Measurements from ENCODE around the gene PDE10A.

Gene PDE10A

GRCh38 chr6:165653607-165654006 is 9.4 kb downstream of the PDE10A start:
- DNase-seq = no peak

GRCh38 chr6:165653196-165653595 is 9.8 kb downstream of the PDE10A start:
- no peak for DNase-seq

DNA sequence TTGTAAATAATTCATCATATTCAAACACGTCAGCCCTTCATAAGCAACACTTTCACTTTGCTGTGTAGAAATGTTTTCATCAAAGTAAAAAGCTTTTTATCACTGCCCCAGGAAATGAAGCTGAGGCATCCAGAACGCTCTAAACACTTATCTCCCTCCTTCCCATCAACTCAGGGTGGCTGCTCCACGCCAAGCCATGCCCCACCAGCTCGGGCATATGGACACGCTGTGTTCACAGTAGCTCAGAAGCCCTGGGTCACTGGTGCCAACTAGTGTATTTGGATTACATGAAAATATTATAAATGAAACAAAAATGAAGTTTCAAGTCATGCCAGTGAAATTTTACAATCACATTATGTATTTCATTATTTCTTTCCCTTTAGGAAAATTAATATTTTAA is 10.3 kb downstream of the PDE10A start:
- DNase-seq = no peak

GRCh38 chr6:165649166-165650137 is 13.6 kb downstream of the PDE10A start:
- DNase-seq = no peak

- DNase-seq = no peak
These were observed 16.0 kb downstream of the PDE10A start for GRCh38 chr6:165647041-165647440.

GRCh38 chr6:165645919-165646318 is 17.1 kb downstream of the PDE10A start:
- DNase-seq = no peak

GRCh38 chr6:165644586-165645266 is 18.3 kb downstream of the PDE10A start:
- DNase-seq = no peak

DNA sequence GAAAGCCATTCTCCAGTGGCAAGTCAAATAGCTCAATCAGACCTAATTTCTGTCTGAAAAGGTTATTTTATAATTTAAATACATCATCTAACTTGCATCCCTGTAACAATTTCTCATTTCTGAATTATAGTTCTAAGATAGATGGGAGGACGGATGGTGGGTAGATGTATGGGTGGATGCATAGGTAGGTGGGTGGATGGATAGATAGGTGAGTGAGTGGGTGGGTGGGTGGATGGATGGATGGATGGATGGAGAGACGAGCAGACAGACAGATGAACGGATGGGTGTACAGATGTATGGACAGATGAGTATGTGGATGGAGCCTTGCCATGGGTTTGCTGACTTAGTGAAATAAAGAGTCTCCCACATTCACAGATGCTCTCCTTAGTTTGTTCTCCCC is 20.0 kb downstream of the PDE10A start:
- DNase-seq = no peak

DNA sequence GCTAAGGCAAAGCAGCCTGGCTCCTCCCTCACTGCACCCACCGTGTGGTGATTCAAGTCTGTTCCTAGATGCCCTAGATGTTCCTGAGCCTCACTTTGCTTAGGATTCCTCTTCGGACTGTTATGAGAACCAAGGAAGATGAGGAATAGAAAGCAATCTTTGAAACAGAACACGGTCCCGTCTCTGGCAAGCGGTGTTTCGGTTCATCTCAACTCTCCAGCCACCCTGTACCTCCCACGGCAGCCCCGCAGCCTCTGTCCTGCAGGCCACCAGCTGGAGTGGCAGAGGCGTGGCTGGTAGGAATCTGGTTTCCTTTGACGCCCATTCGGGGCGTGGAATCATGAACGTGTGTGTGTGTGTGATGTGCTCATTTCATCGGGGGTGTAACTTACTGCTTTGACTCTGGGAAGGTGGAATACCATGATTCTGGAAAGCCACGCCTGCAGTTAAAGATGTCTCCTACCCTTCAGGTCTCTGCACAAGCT is 21.3 kb downstream of the PDE10A start:
- DNase-seq = no peak

DNA sequence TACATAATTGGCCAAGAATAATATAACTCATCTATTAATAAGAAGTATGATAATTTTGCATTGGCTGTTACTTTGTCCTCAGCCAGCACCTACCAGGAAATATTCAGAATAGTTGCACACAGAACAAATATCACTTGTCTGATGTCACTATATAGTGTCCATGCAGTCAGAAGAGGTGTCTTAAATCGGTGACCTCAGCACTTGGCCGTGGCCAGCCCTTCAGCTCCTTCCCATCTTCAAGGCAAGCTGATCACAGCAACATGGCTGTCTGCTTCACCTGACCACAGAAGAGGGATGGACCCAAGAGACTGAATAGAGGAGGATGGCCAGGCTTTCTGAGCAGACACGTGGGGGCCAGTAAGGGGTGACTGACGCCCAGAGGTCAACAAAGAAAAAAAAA is 22.2 kb downstream of the PDE10A start:
- DNase-seq = no peak

DNA sequence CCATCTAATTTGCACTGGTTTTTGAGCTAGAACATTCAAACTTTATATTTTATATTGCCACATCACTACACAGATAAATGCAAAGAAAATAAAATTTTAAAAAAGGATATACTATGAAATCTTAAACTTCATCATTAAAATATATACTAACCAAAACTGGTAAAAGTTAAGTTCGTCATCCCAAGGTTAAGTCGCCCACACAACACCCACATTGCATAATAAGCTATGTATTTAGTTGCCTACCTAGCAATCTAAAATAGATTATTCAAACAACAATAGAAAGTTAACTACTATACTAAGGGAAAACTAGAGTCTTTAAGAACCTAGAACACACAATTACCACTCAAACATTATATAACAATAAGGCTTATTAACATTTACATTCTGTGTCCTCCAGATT is 24.5 kb downstream of the PDE10A start:
- no peak for DNase-seq

DNA sequence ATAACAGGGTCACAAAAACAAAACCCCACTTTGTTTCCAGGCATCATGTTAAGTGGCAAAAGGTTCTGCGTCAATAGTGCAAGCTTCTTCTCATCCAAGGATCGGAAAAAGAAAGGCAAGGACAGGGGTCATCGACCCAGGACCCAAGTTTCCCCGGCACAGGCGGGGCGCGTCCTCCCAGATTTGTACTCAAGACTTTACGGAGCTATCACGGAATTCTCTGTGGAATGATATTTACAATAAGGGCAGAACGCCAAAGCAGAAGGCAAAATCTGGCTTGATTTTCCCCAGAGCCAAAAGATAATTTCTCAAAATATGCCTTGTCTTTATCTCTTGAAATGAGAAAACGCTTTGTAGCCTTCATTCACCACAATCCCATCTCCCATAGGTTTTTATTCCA is 25.5 kb downstream of the PDE10A start:
- DNase-seq = no peak

GRCh38 chr6:165636402-165637048 is 26.5 kb downstream of the PDE10A start:
- no peak for DNase-seq

DNA sequence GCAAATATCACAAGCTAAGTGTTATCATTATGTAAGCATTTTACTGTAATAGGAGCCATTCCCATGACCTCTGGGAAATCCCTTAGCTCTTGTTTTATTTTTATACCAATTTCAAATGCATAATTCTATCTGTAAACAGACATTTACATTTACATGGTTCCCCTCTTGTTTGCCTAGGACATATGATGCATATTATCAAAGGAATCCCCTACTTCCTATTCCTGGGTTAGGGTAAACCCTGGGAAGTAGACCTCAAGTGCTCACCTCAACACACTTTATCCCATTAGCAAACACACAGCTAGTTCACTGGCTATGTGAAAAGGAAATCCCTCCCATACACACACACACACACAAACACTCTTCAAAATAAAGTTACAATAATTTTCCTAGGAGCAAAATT is 27.1 kb downstream of the PDE10A start:
- no peak for DNase-seq

DNA sequence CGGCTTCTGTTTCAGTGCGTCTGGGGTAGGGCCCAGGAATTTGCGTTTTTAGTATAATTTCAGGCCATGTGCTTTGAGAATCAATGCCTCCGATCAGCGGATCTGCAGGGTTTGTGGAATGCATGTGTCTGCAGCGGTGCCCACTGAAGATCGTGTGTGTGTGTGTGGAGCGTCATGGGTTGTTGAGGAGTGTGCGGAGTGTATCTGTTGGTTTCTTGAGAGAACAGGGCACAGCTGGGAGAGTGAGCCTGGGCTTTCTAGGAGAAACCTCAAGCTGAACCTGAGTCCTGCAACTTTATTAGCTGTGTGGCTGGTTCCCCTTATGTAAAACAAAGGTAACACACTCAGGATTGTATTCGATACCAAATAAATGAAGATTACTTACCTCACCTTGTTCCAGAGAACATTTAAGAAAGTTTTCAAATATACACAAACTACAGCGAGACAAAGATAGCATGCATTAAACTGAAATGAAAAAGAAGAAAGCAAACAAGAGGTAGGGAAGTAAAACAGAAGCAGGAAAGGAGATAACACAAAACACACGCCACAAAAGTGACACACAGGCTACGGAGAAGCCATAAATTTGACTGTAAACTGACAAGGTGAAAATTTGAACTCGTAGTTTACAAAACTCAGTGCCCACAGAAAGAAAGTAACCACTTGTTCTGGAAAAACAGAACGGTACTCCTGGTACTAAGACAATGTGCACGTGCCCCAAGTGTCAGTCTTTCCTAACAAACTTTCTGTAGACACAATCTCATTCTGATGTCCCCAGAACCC is 28.8 kb downstream of the PDE10A start:
- DNase-seq = no peak

DNA sequence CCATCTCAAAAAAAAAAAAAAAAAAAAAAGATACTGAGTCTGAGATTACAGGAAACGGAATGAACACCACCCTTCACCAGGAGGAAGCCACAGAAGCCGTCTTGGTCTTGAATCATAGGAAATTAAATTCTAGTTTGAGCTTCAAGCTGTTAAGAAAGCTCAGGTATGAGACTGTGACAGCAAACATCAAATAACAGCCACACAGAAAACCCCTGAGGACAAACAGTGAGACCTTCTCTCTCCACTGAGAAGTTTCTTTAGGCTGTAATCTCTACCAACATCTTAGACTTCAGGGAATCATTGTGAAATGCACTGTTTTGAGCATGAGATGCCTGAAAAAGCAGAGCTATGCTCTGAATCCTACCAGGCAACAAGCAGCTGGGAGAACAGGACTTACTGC is 30.8 kb downstream of the PDE10A start:
- no peak for DNase-seq

DNA sequence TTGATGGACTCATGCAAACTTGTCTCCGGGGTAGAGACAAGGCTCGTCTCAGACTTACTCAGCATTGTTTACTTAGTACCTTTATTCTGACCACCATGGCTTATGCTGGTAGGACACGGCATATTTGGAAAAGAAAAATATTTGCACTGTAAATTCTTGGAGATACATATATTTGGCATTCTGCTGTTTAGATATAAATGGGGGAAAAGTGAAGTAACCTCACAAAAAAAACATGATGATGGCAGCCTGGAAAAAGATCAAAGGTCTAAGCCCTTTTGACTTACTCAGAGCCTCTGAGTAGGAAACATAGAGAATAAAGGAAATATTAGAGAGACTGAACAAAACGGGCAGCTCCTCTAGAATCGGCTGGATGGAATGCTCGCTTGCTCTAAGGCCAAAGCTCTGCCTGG is 32.5 kb downstream of the PDE10A start:
- DNase-seq = no peak

- DNase-seq = no peak
These were observed 34.1 kb downstream of the PDE10A start for GRCh38 chr6:165628955-165629354.

GRCh38 chr6:165627366-165627765 is 35.7 kb downstream of the PDE10A start:
- DNase-seq = no peak

- DNase-seq = no peak
These were observed 36.3 kb downstream of the PDE10A start for GRCh38 chr6:165626711-165627110.

- DNase-seq = no peak
These were observed 38.0 kb downstream of the PDE10A start for GRCh38 chr6:165624871-165625639.

DNA sequence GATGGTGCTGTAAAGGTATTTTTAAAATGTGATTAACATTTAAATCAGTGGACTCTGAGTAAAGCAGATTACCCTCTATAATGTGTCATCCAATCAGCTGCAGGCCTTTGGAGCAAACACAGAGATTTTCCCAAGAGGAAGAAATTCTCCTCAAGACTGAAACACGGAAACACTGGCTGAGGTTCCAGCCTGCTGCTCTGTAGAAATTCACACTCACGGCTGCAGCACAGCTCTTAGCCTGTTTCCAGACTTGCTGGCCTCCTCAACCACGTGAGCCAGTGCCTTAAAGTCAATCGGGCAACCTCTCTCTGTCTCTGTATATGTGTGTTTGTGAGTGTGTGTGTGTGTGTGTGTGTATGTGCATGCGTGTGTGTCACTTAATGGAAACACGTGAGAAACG is 41.1 kb downstream of the PDE10A start:
- DNase-seq = no peak

All from activated CD4-positive, alpha-beta T cell treated with anti-CD3 and anti-CD28 coated beads, Interleukin-10, Interleukin-2, amounts not matched to agents 100 ng/mL and 50 ng/mL, durations not matched to agents 16 hours and 8 hours (primary cell).